ENCODE measurements around the gene ARL6IP4. TPM values are rescaled to one million over a fixed set of nuclear protein-coding genes. Genes with fewer than 3 reads are reported as not detected.
"Not testable (repeated sequence)": the region's sequence is repeated elsewhere in the genome, so short reads cannot be mapped to it uniquely, and the experiment has no call there.

Gene ARL6IP4
- 150 and 160 TPM in 2 replicates for total RNA-seq

- intact Hi-C loops (cut with micrococcal nuclease), result loop anchor here (1.0 to 2.0 kb wide), 4 partner anchors 14 to 258 kb away; partner anchors contain the start of gene ABCB9
Measured at GRCh38 chr12:122980183-122981035, at the start of gene ARL6IP4. Gene ARL6IP4, plus strand, starts transcription at chr12:122980681. Its CDS starts 459 bp downstream, at chr12:122981140.

- intact Hi-C loops (cut with micrococcal nuclease), result no loop called here
Measured at GRCh38 chr12:122932207-122932606, 48.3 kb upstream of the ARL6IP4 start.

GRCh38 chr12:122934722-122935121, 45.8 kb upstream of the ARL6IP4 start:
- intact Hi-C loops (cut with micrococcal nuclease), result no loop called here

- intact Hi-C loops (cut with micrococcal nuclease), result no loop called here
Measured at GRCh38 chr12:122935318-122935717, 45.2 kb upstream of the ARL6IP4 start.

GRCh38 chr12:122937622-122938091, 42.8 kb upstream of the ARL6IP4 start:
- intact Hi-C loops (cut with micrococcal nuclease), result no loop called here

- intact Hi-C loops (cut with micrococcal nuclease), result no loop called here
Measured at GRCh38 chr12:122939125-122939524, 41.4 kb upstream of the ARL6IP4 start.

- intact Hi-C loops (cut with micrococcal nuclease), result not testable (repeated sequence)
Measured at GRCh38 chr12:122941351-122941750, 39.1 kb upstream of the ARL6IP4 start.

- intact Hi-C loops (cut with micrococcal nuclease), result no loop called here
Measured at GRCh38 chr12:122942637-122943036, 37.8 kb upstream of the ARL6IP4 start.

GRCh38 chr12:122943196-122943595, 37.3 kb upstream of the ARL6IP4 start:
- intact Hi-C loops (cut with micrococcal nuclease), result no loop called here

- intact Hi-C loops (cut with micrococcal nuclease), result no loop called here
Measured at GRCh38 chr12:122944605-122945592, 35.6 kb upstream of the ARL6IP4 start.

- intact Hi-C loops (cut with micrococcal nuclease), result loop anchor here (1.0 to 2.0 kb wide), 5 partner anchors 27 to 87 kb away; no protein-coding TSS in a partner anchor
Measured at GRCh38 chr12:122946690-122947341, 33.7 kb upstream of the ARL6IP4 start.

- intact Hi-C loops (cut with micrococcal nuclease), result loop anchor here (1.0 to 2.0 kb wide), 5 partner anchors 27 to 87 kb away; no protein-coding TSS in a partner anchor
Measured at GRCh38 chr12:122947352-122947792, 33.1 kb upstream of the ARL6IP4 start.

- intact Hi-C loops (cut with micrococcal nuclease), result no loop called here
Measured at GRCh38 chr12:122948605-122949004, 31.9 kb upstream of the ARL6IP4 start.

GRCh38 chr12:122949405-122949804, 31.1 kb upstream of the ARL6IP4 start:
- intact Hi-C loops (cut with micrococcal nuclease), result no loop called here

- intact Hi-C loops (cut with micrococcal nuclease), result no loop called here
Measured at GRCh38 chr12:122949816-122950675, 30.4 kb upstream of the ARL6IP4 start.

GRCh38 chr12:122951406-122951805, 29.1 kb upstream of the ARL6IP4 start:
- intact Hi-C loops (cut with micrococcal nuclease), result no loop called here

GRCh38 chr12:122951979-122952892, 28.2 kb upstream of the ARL6IP4 start:
- intact Hi-C loops (cut with micrococcal nuclease), result loop anchor here (1.0 kb wide), 4 partner anchors 54 to 159 kb away; no protein-coding TSS in a partner anchor

GRCh38 chr12:122955156-122955555, 25.3 kb upstream of the ARL6IP4 start:
- intact Hi-C loops (cut with micrococcal nuclease), result no loop called here

- intact Hi-C loops (cut with micrococcal nuclease), result no loop called here
Measured at GRCh38 chr12:122956035-122956434, 24.4 kb upstream of the ARL6IP4 start.
